ENCODE results near the gene SP6. TPM values are rescaled to one million over a fixed set of nuclear protein-coding genes. Genes with fewer than 3 reads are reported as not detected.

SP6 gene
- total RNA-seq, 4 donors from 2014 or later: under 0.01 to 0.71 (median 0.25) TPM

- H3K36me3 ChIP-seq: peaks cover 0 to 87% (median 78%) of the 10 kb centered on the region in 4 donors
- no peak for DNase-seq (ENCODE audit: extremely low spot score)
- no peak for TF ChIP-seq POLR2AphosphoS5 (IDR thresholded peaks at IDR 0.05)
- no peak for TF ChIP-seq POLR2A (IDR thresholded peaks at IDR 0.05; ENCODE audit: low read depth)
- no peak for TF ChIP-seq EP300 (IDR thresholded peaks at IDR 0.05)
- no peak for TF ChIP-seq CTCF (IDR thresholded peaks at IDR 0.05)
These were observed 35.7 kb downstream of the SP6 start for GRCh38 chr17:47815106-47815918.

GRCh38 chr17:47813512-47814031 lies 37.4 kb downstream of the SP6 start:
- intact Hi-C loops (cut with DNase I): no loop called here
- 98% methylated on average over 6 of the region's 22 CpGs for WGBS
- TF ChIP-seq POLR2AphosphoS5 (IDR thresholded peaks at IDR 0.05) (no peak), CTCF (IDR thresholded peaks at IDR 0.05) (no peak), EP300 (IDR thresholded peaks at IDR 0.05) (no peak), POLR2A (IDR thresholded peaks at IDR 0.05; ENCODE audit: low read depth) (no peak)

More at GRCh38 chr17:47815106-47815918, 35.7 kb downstream of the SP6 start:
- 97% methylated on average over 21 of the region's 21 CpGs for WGBS
- intact Hi-C loops (cut with DNase I): no loop called here
- H3K27me3 ChIP-seq: no peaks in the 10 kb centered on the region
- no peak overlapping the region for H3K27ac ChIP-seq (replicated peaks in 1 of 4)
- no peaks in the 10 kb centered on the region for H3K9me3 ChIP-seq
- H3K4me3 ChIP-seq: no peak overlapping the region
- H3K4me1 ChIP-seq: peaks cover 1 to 15% (median 2%) of the 10 kb centered on the region in 4 donors

GRCh38 chr17:47813077-47813476 lies 37.9 kb downstream of the SP6 start:
- no peak overlapping the region for H3K4me3 ChIP-seq
- TF ChIP-seq CTCF (IDR thresholded peaks at IDR 0.05) (no peak), EP300 (IDR thresholded peaks at IDR 0.05) (no peak), POLR2A (IDR thresholded peaks at IDR 0.05; ENCODE audit: low read depth) (no peak), POLR2AphosphoS5 (IDR thresholded peaks at IDR 0.05) (no peak)
- H3K27me3 ChIP-seq: no peaks in the 10 kb centered on the region
- 100% methylated on average over 6 of the region's 14 CpGs for WGBS
- DNase-seq (ENCODE audit: extremely low spot score): no peak
- H3K36me3 ChIP-seq: peaks cover 0 to 92% (median 85%) of the 10 kb centered on the region in 4 donors
- intact Hi-C loops (cut with DNase I): no loop called here
- no peak overlapping the region for H3K27ac ChIP-seq (replicated peaks in 1 of 4)
- no peaks in the 10 kb centered on the region for H3K9me3 ChIP-seq
- peaks cover 0 to 16% (median 0%) of the 10 kb centered on the region in 4 donors for H3K4me1 ChIP-seq

More at GRCh38 chr17:47813512-47814031, 37.4 kb downstream of the SP6 start:
- Histone ChIP-seq H3K4me1 (peaks cover 0 to 16% (median 0%) of the 10 kb centered on the region in 4 donors), H3K4me3 (no peak overlapping the region), H3K27ac (replicated peaks in 1 of 4) (no peak overlapping the region), H3K36me3 (peaks cover 0 to 92% (median 85%) of the 10 kb centered on the region in 4 donors), H3K9me3 (no peaks in the 10 kb centered on the region), H3K27me3 (no peaks in the 10 kb centered on the region)
- DNase-seq (ENCODE audit: extremely low spot score): no peak

- intact Hi-C loops (cut with DNase I): no loop called here
- Histone ChIP-seq H3K9me3 (no peaks in the 10 kb centered on the region), H3K27me3 (no peaks in the 10 kb centered on the region), H3K27ac (replicated peaks in 1 of 4) (no peak overlapping the region), H3K4me1 (peaks cover 0 to 16% (median 0%) of the 10 kb centered on the region in 4 donors), H3K36me3 (peaks cover 0 to 92% (median 85%) of the 10 kb centered on the region in 4 donors), H3K4me3 (no peak overlapping the region)
- WGBS: 83% methylated on average over 16 of the region's 18 CpGs
- no peak for DNase-seq (ENCODE audit: extremely low spot score)
- TF ChIP-seq POLR2AphosphoS5 (IDR thresholded peaks at IDR 0.05): no peak
- no peak for TF ChIP-seq CTCF (IDR thresholded peaks at IDR 0.05)
- TF ChIP-seq POLR2A (IDR thresholded peaks at IDR 0.05; ENCODE audit: low read depth): no peak
- no peak for TF ChIP-seq EP300 (IDR thresholded peaks at IDR 0.05)
These were observed 38.6 kb downstream of the SP6 start for GRCh38 chr17:47812146-47812920.

All from esophagus muscularis mucosa (tissue), 4 donors.